ENCODE measurements around the gene ZNF749. TPM values are rescaled to one million over a fixed set of nuclear protein-coding genes. Genes with fewer than 3 reads are reported as not detected.

The ZNF749 gene
- total and polyA plus RNA-seq, 2 of the 8 experiments (the other 6 are each of a cell fraction or from before 2014, with no cell fraction given) = 15.2 to 24.4 TPM

DNA sequence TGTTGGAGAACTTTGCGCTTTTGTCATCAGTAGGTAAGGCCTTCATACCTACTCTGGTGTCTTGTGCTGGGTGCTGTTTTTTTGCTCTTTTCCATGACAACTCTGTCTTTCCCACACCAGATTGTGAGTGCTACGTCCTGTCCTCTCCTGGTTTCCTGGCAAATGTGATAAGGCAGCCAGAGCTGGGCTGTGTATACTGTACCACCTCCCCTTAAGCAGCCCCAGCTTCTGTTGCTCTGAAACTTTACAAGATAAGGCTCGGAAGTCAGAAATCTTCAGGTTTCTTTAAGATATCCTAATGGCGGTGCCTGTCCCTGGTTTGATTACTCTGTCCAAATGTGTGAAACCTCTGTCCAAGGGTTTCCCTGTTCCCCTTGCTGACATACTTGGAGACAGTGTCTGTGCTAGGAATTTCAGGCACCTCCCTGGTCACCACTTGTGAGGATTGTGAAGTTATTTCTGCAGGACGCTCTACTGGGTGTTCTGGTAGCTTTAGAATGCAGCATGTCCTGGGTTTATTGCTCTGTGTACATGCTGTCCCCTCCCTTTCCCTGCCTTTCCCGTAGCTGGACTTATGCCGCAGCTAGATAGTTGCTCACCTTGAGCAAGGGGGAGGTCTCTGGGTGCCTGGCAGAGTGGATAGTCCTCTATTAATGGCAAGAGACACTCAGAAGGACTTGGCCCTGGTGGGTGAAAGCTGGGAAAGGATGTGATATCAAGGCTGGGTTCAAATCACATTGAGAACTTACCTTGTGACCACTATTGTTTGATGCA, 7.0 kb downstream of the ZNF749 start:
- Histone ChIP-seq H3K23me2 (ENCODE audit: low read depth, low read length) (no peaks in the 10 kb centered on the region), H3K4me1 (replicated peaks in 1 of 4; ENCODE audit: control insufficient read depth in 3 of 4, insufficient read depth in 4 of 4, low read length in 3 of 4) (no peaks in the 10 kb centered on the region), H3K36me3 (ENCODE audit: control insufficient read depth in 2 of 4, insufficient read depth in 4 of 4, low read length in 3 of 4) (peaks cover 5 to 32% (median 26%) of the 10 kb centered on the region in 4 experiments; a peak in 7 of 8 replicates), H3K56ac (replicated peaks; ENCODE audit: insufficient read length, low read depth, low read length) (no peak overlapping the region), H4K91ac (replicated peaks; ENCODE audit: insufficient read length, low read length) (no peak overlapping the region), H3K27me3 (replicated peaks in 1 of 4; ENCODE audit: control insufficient read depth in 3 of 4, extremely low read depth in 1 of 4, insufficient read depth in 3 of 4, low read length in 3 of 4) (no peaks in the 10 kb centered on the region), H3K14ac (ENCODE audit: insufficient read length) (no peak overlapping the region), H4K20me1 (replicated peaks in 1 of 2; ENCODE audit: control insufficient read depth in 1 of 2, insufficient read depth in 2 of 2, low read length in 2 of 2) (peaks cover 0 to 12% of the 10 kb centered on the region in 2 experiments), H3K9me3 (ENCODE audit: insufficient read depth in 2 of 2, low read depth in 1 of 2, low read length in 1 of 2) (peaks cover 0 to 4% of the 10 kb centered on the region in 2 experiments; a peak in 1 of 4 replicates), H2BK120ac (replicated peaks; ENCODE audit: low read depth, low read length) (no peak overlapping the region), H2BK5ac (ENCODE audit: low read depth, low read length) (no peak overlapping the region), H2AK5ac (ENCODE audit: low read depth, low read length) (no peak overlapping the region), H3K9ac (replicated peaks in 1 of 4; ENCODE audit: extremely low read depth in 1 of 4, low read depth in 3 of 4, low read length in 3 of 4) (no peak overlapping the region), H2BK20ac (ENCODE audit: low read length) (no peak overlapping the region), H2AFZ (ENCODE audit: low read length) (no peak overlapping the region), H4K8ac (ENCODE audit: extremely low read depth, insufficient read depth, low read length) (no peak overlapping the region), H3K79me2 (ENCODE audit: control insufficient read depth in 1 of 2, insufficient read depth in 2 of 2, low read length in 2 of 2) (peaks cover 18 to 56% of the 10 kb centered on the region in 2 experiments), H2BK15ac (ENCODE audit: low read length) (no peak overlapping the region), H3K79me1 (ENCODE audit: low read depth, low read length) (peaks cover 22% of the 10 kb centered on the region), H3K4ac (replicated peaks; ENCODE audit: insufficient read length, low read depth, low read length) (no peak overlapping the region), H3K4me2 (ENCODE audit: insufficient read depth in 1 of 2, low read depth in 2 of 2, low read length in 2 of 2) (no peak overlapping the region), H2BK12ac (ENCODE audit: low read depth, low read length) (no peak overlapping the region), H3K18ac (ENCODE audit: extremely low read depth, low read length) (no peak overlapping the region), H3K27ac (ENCODE audit: low read depth, low read length) (no peak overlapping the region), H3K4me3 (ENCODE audit: extremely low read depth in 1 of 4, insufficient read depth in 2 of 4, low read depth in 3 of 4, low read length in 4 of 4) (no peak overlapping the region), H3K23ac (ENCODE audit: insufficient read length) (no peak overlapping the region), H4K5ac (ENCODE audit: insufficient read length, low read depth, low read length) (no peak overlapping the region)
- FAIRE-seq (no peak), DNase-seq (ENCODE audit: low read depth in 1 of 2, low spot score in 2 of 2) (no peak)
- ChIA-PET POLR2A (ENCODE audit: partially characterized antibody) (interaction anchor here (1.0 to 6.3 kb wide), 2 partner anchors 7 to 15 kb away, joined by 3 to 43 read pairs; partner anchors contain the start of genes VN1R1 and ZNF749), CTCF (ENCODE audit: partially characterized antibody) (no interaction called here)
- 94% methylated on average over 6 of the region's 7 CpGs; no CpG with 5 or more reads in 1 of the 2 experiments for WGBS, 2 experiments (ENCODE audit: extremely low coverage in 1 of 2, insufficient coverage in 1 of 2, insufficient read length in 1 of 2, insufficient replicate concordance in 2 of 2, low coverage in 1 of 2, low lambda C conversion rate in 2 of 2, missing lambda C conversion rate in 1 of 2)
- TF ChIP-seq ASH2L (IDR thresholded peaks at IDR 0.05; ENCODE audit: low read length) (no peak), RAD21 (IDR thresholded peaks at IDR 0.05 in 1 of 2, conservative IDR thresholded peaks at IDR 0.05 in 1 of 2; ENCODE audit: low read depth in 2 of 2, low read length in 2 of 2) (no peak), HDAC2 (IDR thresholded peaks at IDR 0.05; ENCODE audit: borderline replicate concordance in 1 of 2, low read depth in 2 of 2, low read length in 2 of 2) (no peak), CREB1 (IDR thresholded peaks at IDR 0.05) (no peak), CHD2 (IDR thresholded peaks at IDR 0.05; ENCODE audit: low read length) (no peak)
